ENCODE results near the gene PIK3AP1. TPM values are rescaled to one million over a fixed set of nuclear protein-coding genes. Genes with fewer than 3 reads are reported as not detected.

PIK3AP1 gene
- total and polyA plus RNA-seq, 2 of the 4 experiments (the other 2 are of a cell fraction): under 0.01 to 0.14 TPM

DNA sequence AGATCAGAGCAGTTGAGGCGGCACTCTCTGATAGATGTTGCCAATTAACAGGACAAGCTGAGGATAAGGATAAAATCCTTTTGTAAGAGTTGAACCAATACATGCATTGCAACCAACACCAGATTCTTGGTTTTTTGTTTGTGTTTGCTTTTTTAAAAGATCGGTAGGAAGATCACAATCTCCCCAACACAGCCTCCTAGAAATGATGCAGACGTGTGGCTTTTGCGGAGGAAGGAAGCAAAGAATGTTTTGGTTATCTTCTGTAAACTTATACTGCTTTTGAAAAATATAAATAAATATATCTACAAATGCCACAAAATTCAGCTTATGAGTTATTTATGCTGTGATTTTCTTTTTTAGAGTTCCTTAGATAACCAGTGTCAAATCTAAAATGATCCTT is 35.5 kb downstream of the PIK3AP1 start:
- no CpG with 5 or more reads among the region's 4 CpGs for WGBS, 2 experiments (ENCODE audit: extremely low coverage in 2 of 2, insufficient read length in 1 of 2)
- Histone ChIP-seq H3K9ac (ENCODE audit: low read depth, low read length) (no peak overlapping the region), H3K23ac (ENCODE audit: low read depth, low read length) (peak overlapping the region; percentile 32; the same call in 1 of the 2 replicates), H4K5ac (ENCODE audit: low read depth, low read length) (no peak overlapping the region), H2BK120ac (ENCODE audit: low read depth, low read length) (peak overlapping the region; percentile 55; the same call in 1 of the 2 replicates), H4K91ac (ENCODE audit: insufficient read depth, low read depth, low read length) (no peak overlapping the region), H3K27me3 (ENCODE audit: control insufficient read depth, insufficient read depth, low read length) (no peaks in the 10 kb centered on the region), H2BK15ac (ENCODE audit: low read depth, low read length) (no peak overlapping the region), H2AK9ac (replicated peaks; ENCODE audit: low read depth, low read length, poor library complexity) (no peak overlapping the region), H3K27ac (ENCODE audit: insufficient read depth, low read length) (no peak overlapping the region), H3K79me1 (ENCODE audit: low read depth in 1 of 2, low read length in 2 of 2) (no peaks in the 10 kb centered on the region), H4K20me1 (ENCODE audit: insufficient read depth, low read length) (no peaks in the 10 kb centered on the region), H3K4ac (ENCODE audit: low read depth, low read length) (no peak overlapping the region), H3K4me1 (ENCODE audit: control insufficient read depth, insufficient read depth, low read length) (peaks cover 4% of the 10 kb centered on the region; the same call in 1 of the 2 replicates), H2AK5ac (ENCODE audit: low read depth, low read length) (no peak overlapping the region), H3K18ac (ENCODE audit: low read depth, low read length) (no peak overlapping the region), H3K9me3 (ENCODE audit: control insufficient read depth, insufficient read depth, low read length) (no peaks in the 10 kb centered on the region), H2BK5ac (ENCODE audit: low read depth, low read length, poor library complexity, severe bottlenecking) (no peak overlapping the region), H2AFZ (replicated peaks; ENCODE audit: low read length, poor library complexity) (no peak overlapping the region), H3K4me3 (ENCODE audit: insufficient read depth, low read depth, low read length) (no peak overlapping the region), H3K4me2 (ENCODE audit: low read depth, low read length) (no peak overlapping the region), H3K14ac (replicated peaks; ENCODE audit: low read depth, low read length) (0 out of 2 replicates have a peak overlapping the region, but pooled peaks have one; percentile 74), H3K9me1 (ENCODE audit: insufficient read depth, low read length) (peaks cover 17% of the 10 kb centered on the region), H4K8ac (ENCODE audit: low read depth in 2 of 2, low read length in 2 of 2) (no peak overlapping the region), H3K36me3 (ENCODE audit: control insufficient read depth, insufficient read depth, low read length) (no peaks in the 10 kb centered on the region), H2BK20ac (ENCODE audit: low read depth, low read length) (no peak overlapping the region; the same call in 1 of the 2 replicates), H3K56ac (ENCODE audit: extremely low read depth, insufficient read depth, low read length) (no peak overlapping the region)
- intact Hi-C loops (cut with micrococcal nuclease) (loop anchor here (5.0 kb wide), 1 partner anchor 98 kb away; the partner anchor contains the start of gene TM9SF3), dilution Hi-C loops (cut with HindIII; ENCODE audit: low sequenced_read_pairs, unreplicated experiment) (no loop called here), in situ Hi-C loops (cut with MboI; ENCODE audit: low sequenced_read_pairs) (no loop called here)
- BruUV-seq (replicated peaks): no TSS peak
- no peak for TF ChIP-seq MAFK (IDR thresholded peaks at IDR 0.05; ENCODE audit: low read depth, low read length)
- TF ChIP-seq NFE2L2 (IDR thresholded peaks at IDR 0.05; ENCODE audit: low read depth, low read length): no peak
- TF ChIP-seq FOS (IDR thresholded peaks at IDR 0.05; ENCODE audit: low read depth, low read length): no peak
- TF ChIP-seq, protein P1, sequence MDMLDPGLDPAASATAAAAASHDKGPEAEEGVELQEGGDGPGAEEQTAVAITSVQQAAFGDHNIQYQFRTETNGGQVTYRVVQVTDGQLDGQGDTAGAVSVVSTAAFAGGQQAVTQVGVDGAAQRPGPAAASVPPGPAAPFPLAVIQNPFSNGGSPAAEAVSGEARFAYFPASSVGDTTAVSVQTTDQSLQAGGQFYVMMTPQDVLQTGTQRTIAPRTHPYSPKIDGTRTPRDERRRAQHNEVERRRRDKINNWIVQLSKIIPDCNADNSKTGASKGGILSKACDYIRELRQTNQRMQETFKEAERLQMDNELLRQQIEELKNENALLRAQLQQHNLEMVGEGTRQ (IDR thresholded peaks at IDR 0.05; ENCODE audit: low read depth, low read length): no peak
- TF ChIP-seq CHD1 (IDR thresholded peaks at IDR 0.05; ENCODE audit: low read depth, low read length): no peak
- TF ChIP-seq RAD21 (IDR thresholded peaks at IDR 0.05; ENCODE audit: low read length): no peak
- TF ChIP-seq BHLHE40 (IDR thresholded peaks at IDR 0.05; ENCODE audit: low read depth, low read length): no peak
- TF ChIP-seq POLR2A (IDR thresholded peaks at IDR 0.05; ENCODE audit: low read depth, low read length): no peak
- TF ChIP-seq RCOR1 (IDR thresholded peaks at IDR 0.05; ENCODE audit: insufficient replicate concordance, low read length): no peak
- TF ChIP-seq RFX5 (IDR thresholded peaks at IDR 0.05; ENCODE audit: low read depth, low read length): no peak
- TF ChIP-seq, protein P2, sequence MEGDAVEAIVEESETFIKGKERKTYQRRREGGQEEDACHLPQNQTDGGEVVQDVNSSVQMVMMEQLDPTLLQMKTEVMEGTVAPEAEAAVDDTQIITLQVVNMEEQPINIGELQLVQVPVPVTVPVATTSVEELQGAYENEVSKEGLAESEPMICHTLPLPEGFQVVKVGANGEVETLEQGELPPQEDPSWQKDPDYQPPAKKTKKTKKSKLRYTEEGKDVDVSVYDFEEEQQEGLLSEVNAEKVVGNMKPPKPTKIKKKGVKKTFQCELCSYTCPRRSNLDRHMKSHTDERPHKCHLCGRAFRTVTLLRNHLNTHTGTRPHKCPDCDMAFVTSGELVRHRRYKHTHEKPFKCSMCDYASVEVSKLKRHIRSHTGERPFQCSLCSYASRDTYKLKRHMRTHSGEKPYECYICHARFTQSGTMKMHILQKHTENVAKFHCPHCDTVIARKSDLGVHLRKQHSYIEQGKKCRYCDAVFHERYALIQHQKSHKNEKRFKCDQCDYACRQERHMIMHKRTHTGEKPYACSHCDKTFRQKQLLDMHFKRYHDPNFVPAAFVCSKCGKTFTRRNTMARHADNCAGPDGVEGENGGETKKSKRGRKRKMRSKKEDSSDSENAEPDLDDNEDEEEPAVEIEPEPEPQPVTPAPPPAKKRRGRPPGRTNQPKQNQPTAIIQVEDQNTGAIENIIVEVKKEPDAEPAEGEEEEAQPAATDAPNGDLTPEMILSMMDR (conservative IDR thresholded peaks at IDR 0.05; ENCODE audit: low read depth, low read length): no peak
- no peak for TF ChIP-seq CEBPB (IDR thresholded peaks at IDR 0.05; ENCODE audit: low read depth, low read length)
- TF ChIP-seq, protein P3, sequence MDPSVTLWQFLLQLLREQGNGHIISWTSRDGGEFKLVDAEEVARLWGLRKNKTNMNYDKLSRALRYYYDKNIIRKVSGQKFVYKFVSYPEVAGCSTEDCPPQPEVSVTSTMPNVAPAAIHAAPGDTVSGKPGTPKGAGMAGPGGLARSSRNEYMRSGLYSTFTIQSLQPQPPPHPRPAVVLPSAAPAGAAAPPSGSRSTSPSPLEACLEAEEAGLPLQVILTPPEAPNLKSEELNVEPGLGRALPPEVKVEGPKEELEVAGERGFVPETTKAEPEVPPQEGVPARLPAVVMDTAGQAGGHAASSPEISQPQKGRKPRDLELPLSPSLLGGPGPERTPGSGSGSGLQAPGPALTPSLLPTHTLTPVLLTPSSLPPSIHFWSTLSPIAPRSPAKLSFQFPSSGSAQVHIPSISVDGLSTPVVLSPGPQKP (IDR thresholded peaks at IDR 0.05; ENCODE audit: borderline replicate concordance, low read depth, low read length): no peak
- DNase-seq (no peak), ATAC-seq (ENCODE audit: low read depth) (no peak)
- ChIA-PET CTCF (no interaction called here), POLR2A (ENCODE audit: unreplicated experiment) (no interaction called here)
